Smooth muscle cell of the brain vasculature (primary cell): ENCODE data around the gene PAFAH1B1.

ENCODE experiments used
- DNase-seq: peaks from one replicate; pipeline ENCODE4 v3.0.0-alpha.2; 2012; ENCODE audit warnings: low read depth, low spot score

PAFAH1B1 gene

DNA sequence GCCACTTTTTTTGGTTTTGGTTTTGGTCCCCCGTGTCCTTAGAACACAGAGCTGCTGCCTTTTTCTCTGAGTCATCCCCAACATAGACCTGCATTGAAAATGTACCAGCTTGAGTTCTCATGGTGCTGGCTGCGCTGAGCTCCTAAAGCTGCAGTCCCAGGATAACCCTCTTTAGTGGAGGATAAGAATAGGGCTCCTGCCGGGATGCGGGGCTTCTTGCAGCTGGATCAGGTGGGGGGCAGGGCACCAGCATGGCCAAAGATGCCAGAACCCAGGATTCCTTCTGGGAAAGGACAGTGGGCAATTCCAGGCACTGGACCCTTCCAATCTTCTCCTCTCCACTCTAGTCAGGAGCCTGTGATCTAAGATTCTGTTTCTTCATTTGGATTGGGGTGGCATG lies 126.4 kb downstream of the PAFAH1B1 start:
- DNase-seq = no peak

DNA sequence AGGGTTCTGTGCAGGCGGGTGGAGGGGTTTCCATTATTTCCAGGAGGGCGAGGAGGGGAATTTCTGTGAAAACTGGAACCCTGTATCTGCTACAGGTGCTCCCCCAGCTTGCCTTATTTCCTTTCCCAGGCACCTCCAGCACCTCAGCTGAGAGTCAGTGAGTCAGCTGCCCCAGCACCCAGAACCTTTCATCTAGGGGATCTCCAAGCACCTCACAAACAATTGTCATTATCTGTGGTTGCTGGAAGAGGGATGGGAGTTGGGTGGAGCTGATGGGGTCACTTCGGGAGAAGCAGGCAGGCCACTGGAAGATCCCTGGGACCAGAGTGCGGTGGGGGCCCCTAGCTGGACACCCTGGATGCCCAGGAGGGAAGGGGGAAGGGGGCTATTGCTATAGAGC lies 128.1 kb downstream of the PAFAH1B1 start:
- DNase-seq = no peak

DNA sequence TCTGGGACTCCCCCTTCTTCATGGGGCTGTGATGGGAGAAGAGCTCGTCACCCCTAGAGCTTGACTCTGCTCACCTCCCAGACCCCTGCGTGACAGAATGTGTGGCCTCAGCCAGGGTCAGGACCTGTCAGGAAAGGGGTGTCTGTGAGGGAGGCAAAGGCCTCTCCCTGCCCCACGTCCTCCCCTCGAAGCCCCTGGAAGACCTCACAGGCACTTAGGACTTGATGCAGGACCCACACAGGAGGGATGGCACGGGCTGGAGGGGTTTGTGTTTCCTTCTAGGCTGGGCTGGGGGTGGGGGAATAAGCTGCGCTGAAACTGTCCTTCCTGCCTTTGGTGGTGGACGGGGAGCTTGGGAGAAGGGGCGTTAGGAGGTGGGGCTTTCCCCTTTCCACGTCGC lies 129.2 kb downstream of the PAFAH1B1 start:
- no peak for DNase-seq

DNA sequence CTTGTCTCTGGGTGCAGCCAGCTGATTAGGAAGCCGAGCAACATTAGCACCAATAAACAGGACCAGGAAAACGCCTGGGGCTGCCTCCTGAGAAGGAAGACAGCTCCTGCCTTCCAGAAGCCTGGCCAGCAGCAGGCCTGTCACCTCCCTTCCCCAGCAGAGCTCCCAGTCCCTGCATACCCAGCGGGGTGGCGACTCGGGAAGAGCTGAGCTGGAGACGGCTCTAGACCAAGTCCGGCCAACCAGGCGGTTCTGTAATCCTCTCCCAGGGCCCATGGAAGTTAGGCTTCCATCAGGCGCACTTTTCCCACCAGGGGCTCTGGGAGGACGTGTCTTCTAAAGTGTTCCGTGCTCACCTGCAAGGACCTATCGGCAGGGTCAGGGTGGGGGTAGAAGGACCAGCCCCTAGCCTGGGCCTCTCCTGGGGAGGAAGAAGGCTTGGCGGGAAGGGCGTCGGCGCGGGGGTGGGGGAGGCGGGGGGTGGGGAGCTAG lies 130.1 kb downstream of the PAFAH1B1 start:
- no peak for DNase-seq

DNA sequence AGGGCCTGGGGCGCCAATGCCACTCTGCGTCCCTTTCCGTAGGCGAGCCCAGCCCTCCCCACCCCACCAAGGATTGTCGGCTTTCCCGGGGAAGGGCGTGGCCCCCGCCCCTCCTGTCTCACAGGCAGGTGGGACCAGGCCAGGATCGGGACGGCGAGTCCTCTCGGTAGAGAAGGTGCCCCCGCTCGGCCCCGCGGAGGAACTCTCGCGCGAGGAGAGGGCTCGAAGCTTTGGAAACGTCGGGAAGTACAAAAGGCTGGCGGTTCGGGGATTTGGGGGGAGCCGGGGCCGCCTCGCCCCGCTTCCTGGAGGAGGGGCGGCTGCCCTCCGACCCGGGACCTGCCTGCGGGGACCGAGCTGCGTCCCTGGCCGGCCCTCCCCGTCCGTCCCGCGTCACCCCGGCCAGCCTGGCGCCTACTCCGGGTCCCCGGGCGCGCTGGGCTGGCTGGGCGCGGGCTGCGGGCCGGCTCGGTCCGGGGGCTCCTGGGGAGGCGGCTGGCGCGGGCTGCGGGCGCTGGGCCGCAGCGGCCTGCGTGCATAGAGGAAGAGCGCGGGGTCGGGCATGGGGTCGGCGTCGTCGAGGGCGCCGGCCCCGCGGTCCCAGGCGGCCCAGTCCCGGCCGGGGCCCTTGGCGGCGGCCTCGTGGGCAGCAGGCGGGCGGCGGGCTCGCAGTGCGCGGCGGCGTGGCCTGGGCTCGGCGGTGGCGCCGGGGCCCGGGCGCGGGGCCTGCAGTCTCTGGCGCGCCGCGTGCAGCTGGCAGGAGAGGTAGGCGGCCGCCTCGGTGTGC lies 130.7 kb downstream of the PAFAH1B1 start:
- DNase-seq = no peak

DNA sequence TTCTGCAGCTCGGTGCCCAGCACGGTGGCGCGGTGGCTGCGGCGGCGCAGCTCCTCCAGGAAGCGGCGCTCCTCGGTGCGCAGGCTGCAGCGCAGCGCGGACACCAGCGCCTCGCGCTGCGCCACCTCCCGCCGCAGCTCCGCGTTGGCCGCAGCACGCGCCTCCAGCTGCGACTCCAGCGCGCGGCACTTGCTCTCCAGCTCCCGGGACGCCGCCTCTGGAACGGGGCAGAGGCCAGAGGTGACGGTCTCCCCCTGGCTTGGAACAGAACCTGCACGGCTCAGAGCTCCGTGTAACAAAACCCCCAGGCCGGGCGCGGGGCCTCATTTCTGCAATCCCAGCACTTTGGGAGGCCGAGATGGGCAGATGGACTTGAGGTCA lies 131.3 kb downstream of the PAFAH1B1 start:
- no peak for DNase-seq

DNA sequence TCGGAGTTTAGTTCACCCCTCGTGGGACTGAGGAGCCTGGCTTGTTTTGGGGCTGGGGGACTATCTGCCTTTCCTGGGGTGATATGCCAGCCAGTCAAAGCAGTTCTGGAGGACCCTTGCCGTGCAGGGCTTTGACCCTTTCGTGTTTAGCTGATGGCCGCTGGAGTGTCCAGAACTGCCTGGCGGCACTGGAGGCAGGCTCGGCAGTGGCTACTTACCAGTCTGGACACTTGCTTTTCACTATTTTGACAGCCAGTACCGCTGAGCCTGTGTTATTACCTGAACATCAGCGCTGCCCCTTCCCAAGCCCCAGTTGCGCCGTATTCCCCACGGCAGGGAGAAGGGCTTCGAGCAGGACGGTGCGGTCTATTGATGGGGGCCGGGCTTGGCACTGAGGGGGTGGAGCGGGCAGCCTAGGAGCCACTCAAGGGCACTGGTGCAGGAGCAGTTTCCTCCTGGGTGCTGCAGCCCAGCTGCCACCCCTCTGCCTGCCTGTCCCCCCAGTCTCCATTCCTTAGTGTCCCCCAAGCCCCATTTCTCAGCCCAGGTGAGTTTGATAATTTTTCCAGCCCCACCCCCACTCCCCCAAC lies 137.4 kb downstream of the PAFAH1B1 start:
- no peak for DNase-seq

DNA sequence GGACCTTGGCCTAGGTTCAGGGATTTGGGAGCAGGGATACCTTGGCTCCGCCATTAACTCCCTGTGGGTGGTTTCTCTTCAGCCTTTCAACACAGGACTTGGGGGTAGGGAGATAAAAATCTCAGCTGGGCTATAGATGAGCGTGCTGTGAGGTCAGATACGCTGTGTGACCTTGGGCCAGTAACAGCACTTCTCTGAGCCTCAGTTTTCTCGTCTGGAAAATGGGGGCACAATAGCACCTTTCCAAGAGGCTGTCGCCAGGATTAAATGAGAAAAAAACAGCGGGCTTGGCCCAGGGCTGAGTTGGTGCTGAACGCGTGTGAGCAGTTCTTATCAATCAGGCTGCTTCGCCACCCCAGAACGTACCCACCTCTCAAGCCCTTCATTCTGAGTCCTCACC lies 138.4 kb downstream of the PAFAH1B1 start:
- DNase-seq = no peak

DNA sequence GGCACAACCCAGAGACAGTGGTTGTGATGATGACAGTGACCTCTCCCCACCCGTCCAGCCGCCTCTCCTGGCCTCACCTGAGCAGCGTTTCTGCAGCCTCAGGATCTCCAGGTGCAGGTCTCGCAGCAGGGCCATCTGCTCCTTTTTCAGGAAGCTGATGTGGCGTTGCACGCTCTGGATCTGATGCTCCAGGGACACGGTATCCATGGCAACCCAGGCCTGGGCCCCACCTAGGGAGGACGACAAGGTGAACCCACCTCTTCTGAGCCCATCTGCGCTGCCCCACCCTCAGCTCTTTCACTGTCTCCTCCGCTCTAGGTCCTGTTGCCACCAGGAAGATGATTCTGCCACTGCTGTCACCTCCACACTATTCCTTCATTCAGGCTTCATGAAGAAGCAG lies 141.5 kb downstream of the PAFAH1B1 start:
- no peak for DNase-seq
